HEK293T (cell line): ENCODE results near the gene LOXL1.
A peak's percentile ranks its signal among the peaks of the same experiment; 100 is the strongest.

Experiments
- FOXA1 ChIP-seq: fragments of 450-650 bp; IDR thresholded peaks from 2 replicates; pipeline ENCODE4 v1.6.1; 2016; ENCODE audit warnings: mild to moderate bottlenecking
- LEF1 ChIP-seq: fragments of 450-650 bp; IDR thresholded peaks from 2 replicates; pipeline ENCODE4 v1.6.1; 2017; ENCODE audit warnings: mild to moderate bottlenecking, borderline replicate concordance
- NFRKB ChIP-seq: fragments of 450-650 bp; IDR thresholded peaks from 2 replicates; pipeline ENCODE4 v1.6.1; 2016; ENCODE audit warnings: mild to moderate bottlenecking, moderate library complexity
- SUZ12 ChIP-seq: fragments of 450-650 bp; IDR thresholded peaks from 2 replicates; pipeline ENCODE4 v1.6.1; 2016; ENCODE audit warnings: mild to moderate bottlenecking
- TF ChIP-seq, protein P1 (sequence below): fragments of 450-650 bp; IDR thresholded peaks from 2 replicates; pipeline ENCODE4 v1.6.1; 2016

- TF ChIP-seq LEF1 = no peak
- no peak for TF ChIP-seq FOXA1
- no peak for TF ChIP-seq NFRKB
- no peak for TF ChIP-seq SUZ12
- TF ChIP-seq, protein P1, sequence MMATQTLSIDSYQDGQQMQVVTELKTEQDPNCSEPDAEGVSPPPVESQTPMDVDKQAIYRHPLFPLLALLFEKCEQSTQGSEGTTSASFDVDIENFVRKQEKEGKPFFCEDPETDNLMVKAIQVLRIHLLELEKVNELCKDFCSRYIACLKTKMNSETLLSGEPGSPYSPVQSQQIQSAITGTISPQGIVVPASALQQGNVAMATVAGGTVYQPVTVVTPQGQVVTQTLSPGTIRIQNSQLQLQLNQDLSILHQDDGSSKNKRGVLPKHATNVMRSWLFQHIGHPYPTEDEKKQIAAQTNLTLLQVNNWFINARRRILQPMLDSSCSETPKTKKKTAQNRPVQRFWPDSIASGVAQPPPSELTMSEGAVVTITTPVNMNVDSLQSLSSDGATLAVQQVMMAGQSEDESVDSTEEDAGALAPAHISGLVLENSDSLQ = peak; percentile 77
Measured at GRCh38 chr15:73993211-73993994, 67.1 kb downstream of the LOXL1 start.
